Stimulated activated CD4-positive, alpha-beta T cell treated with anti-CD3 and anti-CD28 coated beads, Interleukin-4, amount 100 ng/mL, for 24 hours (primary cell): ENCODE measurements around the gene AKT1S1.
"Not testable (repeated sequence)": the region's sequence is repeated elsewhere in the genome, so short reads cannot be mapped to it uniquely, and the experiment has no call there.

Experiments
- DNase-seq: peaks from one replicate; pipeline ENCODE4 v3.0.0-alpha.2; 2020

AKT1S1 gene

DNA sequence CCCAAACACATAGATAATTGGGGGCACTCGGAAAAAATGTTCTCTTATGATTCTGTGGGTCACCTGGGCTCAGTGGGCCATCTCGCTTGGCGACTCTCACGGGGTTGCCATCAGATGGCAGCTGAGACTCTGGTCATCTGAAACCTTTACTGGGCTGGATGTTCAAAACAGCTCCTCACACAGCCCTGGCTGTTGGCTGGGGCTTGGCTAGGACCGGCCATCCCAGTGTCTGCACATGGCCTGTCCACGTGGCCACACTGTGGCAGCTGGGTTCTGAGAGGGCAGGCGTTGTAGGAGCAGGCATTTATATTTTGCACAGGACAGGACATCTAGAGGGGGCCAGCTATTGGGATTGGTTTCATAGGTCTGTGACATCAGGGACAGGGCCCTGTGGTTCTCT is 43.6 kb downstream of the AKT1S1 start:
- DNase-seq = no peak

DNA sequence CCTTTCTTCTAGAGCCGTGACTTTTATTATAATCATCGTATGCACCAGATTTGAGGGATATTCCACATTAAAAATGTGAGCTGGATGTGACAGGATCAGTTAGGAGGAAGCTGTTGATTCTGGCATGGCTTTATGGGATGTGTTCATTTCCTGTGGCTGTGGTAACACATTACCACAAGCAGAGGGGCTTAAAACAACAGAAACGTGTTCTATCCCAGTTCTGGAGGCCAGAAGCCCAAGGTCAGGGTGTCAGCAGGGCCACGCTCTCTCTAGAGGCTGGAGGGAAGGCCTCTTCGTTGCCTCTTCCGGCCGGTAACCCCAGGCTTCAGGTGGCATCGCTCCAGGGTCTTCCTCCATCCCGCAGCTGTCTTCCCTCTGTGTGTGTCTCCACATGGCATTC is 44.6 kb downstream of the AKT1S1 start:
- DNase-seq = no peak

DNA sequence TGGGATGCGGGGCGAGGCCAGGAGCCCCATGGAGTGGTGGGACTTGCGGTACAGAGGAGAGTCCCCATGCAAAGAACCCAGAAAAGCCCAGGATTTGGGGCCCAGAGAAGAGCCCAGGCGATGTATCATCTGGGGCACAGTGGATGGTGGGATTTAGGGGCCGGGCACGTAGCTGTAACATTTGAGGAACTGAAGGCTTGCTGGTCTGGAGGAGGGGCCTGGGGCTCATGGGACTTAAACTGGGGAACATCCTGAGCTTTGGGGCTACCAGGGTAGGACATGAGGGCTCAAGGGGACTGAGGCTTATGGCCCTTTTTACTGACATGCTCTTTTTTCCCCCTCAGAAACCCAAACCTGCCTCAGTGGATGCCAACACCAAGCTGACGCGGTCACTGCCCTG is 45.6 kb downstream of the AKT1S1 start:
- DNase-seq = no peak

DNA sequence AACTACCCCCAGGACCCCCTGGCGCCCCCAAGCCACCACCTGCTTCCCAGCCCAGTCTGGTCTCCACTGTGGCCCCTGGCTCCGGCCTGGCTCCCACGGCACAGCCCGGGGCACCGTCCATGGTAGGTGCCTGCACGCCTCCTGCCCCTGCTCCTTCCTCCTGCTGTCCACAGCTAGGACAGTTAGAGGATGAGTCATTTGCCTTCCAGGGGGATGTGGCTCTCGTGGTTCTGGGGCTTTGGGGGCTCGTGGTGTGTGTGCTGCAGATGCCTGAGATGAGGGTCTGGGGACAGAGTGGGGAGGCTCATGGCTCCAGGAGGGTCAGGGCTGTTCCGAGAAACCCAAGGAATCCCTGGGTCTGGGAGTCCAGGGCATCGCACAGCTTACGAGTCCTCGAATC is 46.4 kb downstream of the AKT1S1 start:
- DNase-seq = no peak

DNA sequence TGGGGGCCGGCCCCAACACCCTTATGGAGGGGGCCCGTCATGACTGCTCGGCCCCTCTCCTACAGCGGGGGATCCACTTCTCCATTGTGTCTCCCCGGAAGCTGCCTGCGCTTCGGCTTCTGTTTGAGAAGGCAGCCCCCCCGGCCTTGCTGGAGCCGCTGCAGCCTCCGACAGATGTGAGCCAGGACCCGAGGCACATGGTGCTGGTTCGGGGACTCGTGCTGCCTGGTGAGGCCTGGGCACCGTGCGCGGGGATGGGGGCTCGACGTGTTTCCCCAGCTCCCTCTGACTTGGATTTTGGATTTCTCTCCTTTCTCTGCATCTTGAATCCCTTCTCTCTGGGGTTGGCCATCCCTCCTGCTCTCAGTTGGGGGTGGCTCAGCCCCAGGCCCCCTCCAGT is 47.4 kb downstream of the AKT1S1 start:
- DNase-seq = no peak

DNA sequence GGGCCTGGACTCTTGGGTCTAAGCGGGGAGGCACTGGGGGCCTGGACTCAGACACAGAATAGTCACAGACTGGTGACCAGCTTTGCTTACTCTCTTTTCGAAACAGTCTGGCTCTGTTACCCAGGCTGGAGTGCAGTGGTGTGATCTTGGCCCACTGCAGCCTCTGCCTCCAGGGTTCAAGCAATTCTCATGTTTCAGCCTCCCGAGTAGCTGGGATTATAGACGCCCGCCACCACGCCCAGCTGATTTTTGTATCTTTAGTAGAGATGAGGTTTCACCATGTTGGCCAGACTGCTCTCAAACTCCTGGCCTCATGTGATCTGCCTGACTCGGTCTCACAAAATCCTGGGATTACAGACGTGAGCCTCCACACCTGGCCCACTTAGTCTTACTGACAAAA is 48.0 kb downstream of the AKT1S1 start:
- DNase-seq = no peak

DNA sequence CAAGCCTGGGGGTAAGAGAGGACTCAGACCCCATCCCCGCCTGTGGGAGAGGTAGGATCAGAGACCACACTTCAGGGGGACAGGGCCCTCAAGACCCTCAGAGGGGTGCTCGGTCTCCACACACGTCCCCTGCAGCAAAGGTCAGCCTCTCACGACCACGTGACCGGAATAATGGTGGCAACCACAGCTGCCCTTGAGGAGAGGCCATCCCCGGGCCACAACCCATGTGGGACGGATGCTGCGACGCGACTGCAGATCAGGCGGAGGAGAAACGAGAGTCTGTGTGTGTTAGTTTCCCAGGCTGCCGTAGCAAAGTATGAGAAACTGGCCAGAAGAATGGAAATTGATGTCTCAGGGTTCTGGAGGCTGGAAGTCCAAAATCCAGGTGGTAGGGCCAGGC is 50.1 kb downstream of the AKT1S1 start:
- DNase-seq = no peak

DNA sequence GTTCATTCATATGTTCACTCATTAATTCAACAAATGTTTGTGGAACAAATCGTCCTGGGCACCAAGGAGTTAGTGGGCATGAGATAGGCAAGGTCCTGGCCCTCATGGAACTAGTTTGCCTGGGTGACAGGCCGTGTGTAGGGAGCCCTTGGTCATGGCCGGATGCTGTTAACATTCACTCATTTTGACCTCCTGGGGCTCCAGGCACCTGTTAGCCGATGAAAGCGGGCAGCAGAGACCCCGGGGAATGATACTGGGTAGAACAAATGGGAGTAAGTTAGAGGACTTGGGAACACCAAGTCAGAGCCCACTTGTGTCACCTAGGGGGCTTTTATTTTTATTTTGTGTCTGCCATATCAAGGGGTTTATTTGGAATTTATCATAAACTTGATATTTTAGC is 52.5 kb downstream of the AKT1S1 start:
- DNase-seq = no peak

DNA sequence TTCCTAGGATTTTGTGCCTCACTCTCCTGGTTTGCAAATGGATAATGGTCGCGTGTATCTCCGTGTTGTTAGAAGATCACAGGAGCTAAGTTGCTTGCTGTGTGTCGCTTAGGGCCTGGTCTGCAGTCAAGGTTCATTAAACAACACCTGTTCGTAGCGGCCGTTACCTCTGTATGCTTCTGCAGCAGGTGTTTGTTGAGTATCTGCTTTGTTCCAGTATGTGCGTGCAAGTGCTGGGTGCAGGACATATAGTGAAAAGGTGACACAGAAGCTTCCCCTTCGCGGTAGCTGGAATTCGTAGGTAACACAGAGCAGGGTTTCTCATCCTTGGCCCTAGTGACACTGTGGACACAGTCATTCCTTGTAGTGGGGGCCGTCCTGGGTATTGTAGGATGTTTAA is 53.7 kb downstream of the AKT1S1 start:
- no peak for DNase-seq

DNA sequence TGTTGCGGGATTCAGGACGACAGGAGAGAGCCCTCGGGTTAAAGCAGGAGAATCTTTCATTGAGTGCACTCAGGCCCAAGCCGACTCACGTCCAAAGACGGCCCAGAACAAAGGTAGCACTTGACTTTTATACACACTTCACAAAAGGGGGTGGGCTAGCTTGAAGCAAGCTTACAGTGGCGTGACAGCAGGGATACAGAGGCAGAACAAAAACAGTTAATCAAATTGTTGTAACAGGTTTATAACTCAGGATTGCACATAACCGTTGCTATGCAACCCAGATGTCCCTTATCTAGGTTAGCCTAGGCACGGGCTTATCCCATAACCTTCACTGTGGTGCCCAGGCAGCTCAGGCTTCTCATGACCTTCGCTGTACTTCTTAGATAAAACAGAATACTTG is 57.0 kb downstream of the AKT1S1 start:
- no peak for DNase-seq

DNA sequence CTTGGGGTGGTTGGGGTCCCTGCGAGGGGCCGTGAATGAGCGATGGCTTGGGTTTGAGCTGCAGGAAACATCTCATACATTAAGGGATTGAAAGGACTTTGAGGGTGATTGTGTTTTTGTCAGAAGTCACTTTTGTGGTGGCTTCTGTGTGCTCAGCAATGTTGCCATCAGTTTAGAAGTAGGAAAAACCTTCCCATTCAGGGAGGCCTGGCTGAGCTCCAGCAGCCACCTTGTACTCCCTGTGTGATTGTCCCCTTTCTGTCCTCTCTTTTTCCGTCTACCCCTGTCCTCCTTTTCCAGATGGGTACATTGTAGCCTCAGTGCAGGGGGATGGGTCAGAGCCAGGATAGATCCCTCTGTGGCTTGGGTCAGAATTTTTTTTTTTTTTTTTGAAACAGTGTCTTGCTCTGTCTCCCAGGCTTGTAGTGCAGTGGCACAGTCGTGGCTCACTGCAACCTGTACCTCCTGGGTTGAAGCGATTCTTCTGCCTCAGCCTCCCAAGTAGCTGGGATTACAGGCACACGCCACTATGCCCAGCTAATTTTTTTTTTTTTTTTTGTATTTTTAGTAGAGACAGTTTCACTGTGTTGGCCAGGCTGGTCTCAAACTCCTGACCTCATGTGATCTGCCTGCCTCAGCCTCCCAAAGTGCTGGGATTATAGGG is 57.6 kb downstream of the AKT1S1 start:
- not testable (repeated sequence) for DNase-seq
